Gastroesophageal sphincter (tissue), 3 donors: Measurements from ENCODE around the gene ASTL.

Experiments
- CTCF ChIP-seq, 4 experiments: fragments of 200-600 bp in 2 of 4; fragments of 450-650 bp in 2 of 4; sonication (generic) in 1 of 4; IDR thresholded peaks; one replicate each; pipeline ENCODE4 v1.5.1; 2017 to 2019; ENCODE audit warnings: antibody characterized with exemption in 4 of 4, mild to moderate bottlenecking in 2 of 4, moderate library complexity in 2 of 4
- POLR2A ChIP-seq, 2 donors: fragments of 450-650 bp; IDR thresholded peaks; one replicate each; pipeline ENCODE4 v1.6.1; 2017; ENCODE audit warnings: antibody characterized with exemption in 2 of 2, mild to moderate bottlenecking in 2 of 2, moderate library complexity in 1 of 2
- POLR2AphosphoS5 ChIP-seq: sonication (generic); formaldehyde crosslinking; IDR thresholded peaks from one replicate; pipeline ENCODE4 v1.6.1; 2017; ENCODE audit warnings: antibody characterized with exemption

- TF ChIP-seq POLR2A (IDR thresholded peaks at IDR 0.05) (no peak), CTCF (IDR thresholded peaks at IDR 0.05) (no peak), POLR2AphosphoS5 (no peak)
Measured at GRCh38 chr2:96185516-96185915, 47.2 kb upstream of the ASTL start.
